Trophoblast cell (in vitro differentiated cells and primary cell): ENCODE data around the gene RRH.

ENCODE experiments used
- DNase-seq, 2 donors: peaks; one replicate each; pipeline ENCODE4 v3.0.0-alpha.2; 2016
- H2AFZ ChIP-seq: 2 replicates; pipeline ENCODE4 v1.6.1; 2013; ENCODE audit warnings: low read length, moderate library complexity, mild to moderate bottlenecking; ENCODE audit not compliant: insufficient read depth, poor library complexity
- H2AK5ac ChIP-seq: 2 replicates; pipeline ENCODE4 v1.6.1; 2013; ENCODE audit warnings: mild to moderate bottlenecking, low read length
- H2BK120ac ChIP-seq: 2 replicates; pipeline ENCODE4 v1.6.1; 2013; ENCODE audit warnings: low read length, mild to moderate bottlenecking, moderate library complexity; ENCODE audit not compliant: insufficient read depth, poor library complexity
- H2BK12ac ChIP-seq: 2 replicates; pipeline ENCODE4 v1.6.1; 2013; ENCODE audit warnings: mild to moderate bottlenecking, low read length, moderate library complexity
- H2BK5ac ChIP-seq: 2 replicates; pipeline ENCODE4 v1.6.1; 2013; ENCODE audit warnings: low read length, low read depth, moderate library complexity, mild to moderate bottlenecking; ENCODE audit not compliant: poor library complexity
- H3K14ac ChIP-seq: 2 replicates; pipeline ENCODE4 v1.6.1; 2013; ENCODE audit warnings: mild to moderate bottlenecking, low read length
- H3K18ac ChIP-seq: 2 replicates; pipeline ENCODE4 v1.6.1; 2013; ENCODE audit warnings: mild to moderate bottlenecking, low read length
- H3K23ac ChIP-seq: 2 replicates; pipeline ENCODE4 v1.6.1; 2013; ENCODE audit warnings: low read length
- H3K27ac ChIP-seq: 2 replicates; pipeline ENCODE4 v1.5.1; 2013; ENCODE audit warnings: low read depth, mild to moderate bottlenecking, inconsistent platforms, low read length, moderate library complexity
- H3K27me3 ChIP-seq: 2 replicates; pipeline ENCODE4 v1.6.1; 2013; ENCODE audit warnings: inconsistent platforms, mild to moderate bottlenecking, low read length, moderate library complexity; ENCODE audit not compliant: insufficient read depth
- H3K36me3 ChIP-seq, 2 experiments: 1 replicate in 1 of 2; 2 replicates in 1 of 2; pipeline ENCODE4 v1.6.1; 2013; ENCODE audit warnings: low read length in 2 of 2, mild to moderate bottlenecking in 2 of 2, moderate library complexity in 1 of 2; ENCODE audit not compliant: insufficient read depth in 2 of 2, control insufficient read depth in 1 of 2
- H3K4ac ChIP-seq: 2 replicates; pipeline ENCODE4 v1.6.1; 2013; ENCODE audit warnings: low read depth, mild to moderate bottlenecking, low read length, moderate library complexity
- H3K4me1 ChIP-seq, 2 experiments: 1 replicate in 1 of 2; 2 replicates in 1 of 2; pipeline ENCODE4 v1.6.1; 2013; ENCODE audit warnings: low read length in 2 of 2, mild to moderate bottlenecking in 2 of 2, moderate library complexity in 1 of 2; ENCODE audit not compliant: insufficient read depth in 2 of 2, control insufficient read depth in 1 of 2
- H3K4me2 ChIP-seq: 2 replicates; pipeline ENCODE4 v1.6.1; 2013; ENCODE audit warnings: inconsistent platforms, mild to moderate bottlenecking, low read length, moderate library complexity
- H3K4me3 ChIP-seq: 2 replicates; pipeline ENCODE4 v1.5.1; 2013; ENCODE audit warnings: mild to moderate bottlenecking, low read depth, low read length, inconsistent platforms
- H3K79me1 ChIP-seq: one replicate; pipeline ENCODE4 v1.6.1; 2013; ENCODE audit warnings: low read length
- H3K79me2 ChIP-seq: 2 replicates; pipeline ENCODE4 v1.6.1; 2013; ENCODE audit warnings: low read length, mild to moderate bottlenecking; ENCODE audit not compliant: control insufficient read depth, insufficient read depth, poor library complexity
- H3K9ac ChIP-seq: 2 replicates; pipeline ENCODE4 v1.6.1; 2013; ENCODE audit warnings: mild to moderate bottlenecking, low read length
- H3K9me3 ChIP-seq: 2 replicates; pipeline ENCODE4 v1.6.1; 2013; ENCODE audit warnings: low read depth, mild to moderate bottlenecking, control low read depth, inconsistent platforms, low read length; ENCODE audit not compliant: insufficient read depth
- H4K12ac ChIP-seq: 2 replicates; pipeline ENCODE4 v1.6.1; 2013; ENCODE audit warnings: low read depth, mild to moderate bottlenecking, low read length, moderate library complexity
- H4K8ac ChIP-seq: 2 replicates; pipeline ENCODE4 v1.6.1; 2013; ENCODE audit warnings: low read depth, mild to moderate bottlenecking, low read length, moderate library complexity
- H4K91ac ChIP-seq: one replicate; pipeline ENCODE4 v1.6.1; 2013; ENCODE audit warnings: low read depth, mild to moderate bottlenecking, low read length, moderate library complexity
- WGBS: extraction: QIAGEN DNeasy Blood & Tissue Kit; methylation state at CpG from one replicate; pipeline ENCODE4 v1.1.7; 2013; ENCODE audit warnings: missing lambda C conversion rate; ENCODE audit not compliant: insufficient read length, insufficient coverage; ENCODE audit errors: extremely low coverage; 5-methylcytosine and 5-hydroxymethylcytosine counted together

Gene RRH

GRCh38 chr4:109864134-109864533 is 36.4 kb downstream of the RRH start:
- Histone ChIP-seq H4K8ac (no peak overlapping the region), H3K9me3 (no peaks in the 10 kb centered on the region), H3K23ac (no peak overlapping the region), H3K27ac (no peak overlapping the region), H2BK120ac (no peak overlapping the region), H3K4me2 (no peak overlapping the region), H2BK5ac (no peak overlapping the region), H3K79me2 (no peaks in the 10 kb centered on the region), H4K12ac (no peak overlapping the region), H2BK12ac (no peak overlapping the region), H3K4me3 (no peak overlapping the region), H3K79me1 (no peaks in the 10 kb centered on the region), H3K14ac (no peak overlapping the region), H3K27me3 (no peaks in the 10 kb centered on the region), H3K4me1 (peaks cover 0 to 1% of the 10 kb centered on the region in 2 experiments), H4K91ac (no peak overlapping the region), H3K9ac (no peak overlapping the region), H2AK5ac (no peak overlapping the region), H3K36me3 (no peaks in the 10 kb centered on the region), H2AFZ (no peak overlapping the region), H3K18ac (no peak overlapping the region), H3K4ac (no peak overlapping the region)
- no peak for DNase-seq

GRCh38 chr4:109870061-109870460 is 42.3 kb downstream of the RRH start:
- Histone ChIP-seq H2AK5ac (no peak overlapping the region), H3K4me2 (no peak overlapping the region), H2BK120ac (no peak overlapping the region), H3K9ac (no peak overlapping the region), H3K79me1 (no peaks in the 10 kb centered on the region), H3K18ac (no peak overlapping the region), H4K8ac (no peak overlapping the region), H3K36me3 (no peaks in the 10 kb centered on the region), H2BK5ac (no peak overlapping the region), H3K9me3 (no peaks in the 10 kb centered on the region), H3K4me1 (peaks cover 0 to 1% of the 10 kb centered on the region in 2 experiments), H2AFZ (no peak overlapping the region), H3K4ac (no peak overlapping the region), H3K14ac (no peak overlapping the region), H3K79me2 (no peaks in the 10 kb centered on the region), H2BK12ac (no peak overlapping the region), H3K27ac (no peak overlapping the region), H3K4me3 (no peak overlapping the region), H3K23ac (no peak overlapping the region), H4K91ac (no peak overlapping the region), H4K12ac (no peak overlapping the region), H3K27me3 (no peaks in the 10 kb centered on the region)
- DNase-seq: no peak
- WGBS: no CpG with 5 or more reads among the region's 5 CpGs

GRCh38 chr4:109872065-109872464 is 44.3 kb downstream of the RRH start:
- no peaks in the 10 kb centered on the region for H3K79me1 ChIP-seq
- no peak overlapping the region for H2AK5ac ChIP-seq
- no peak overlapping the region for H3K4ac ChIP-seq
- no peak overlapping the region for H2BK5ac ChIP-seq
- no peak overlapping the region for H3K23ac ChIP-seq
- no peaks in the 10 kb centered on the region for H3K27me3 ChIP-seq
- no peak overlapping the region for H3K14ac ChIP-seq
- H3K9me3 ChIP-seq: peaks cover 4% of the 10 kb centered on the region
- no peak overlapping the region for H2BK120ac ChIP-seq
- H4K12ac ChIP-seq: no peak overlapping the region
- H3K4me1 ChIP-seq: peaks cover 0 to 1% of the 10 kb centered on the region in 2 experiments
- no peak overlapping the region for H4K8ac ChIP-seq
- H4K91ac ChIP-seq: no peak overlapping the region
- H3K36me3 ChIP-seq: no peaks in the 10 kb centered on the region
- H3K79me2 ChIP-seq: no peaks in the 10 kb centered on the region
- H2AFZ ChIP-seq: no peak overlapping the region
- no peak overlapping the region for H3K4me3 ChIP-seq
- WGBS: no CpG with 5 or more reads among the region's 2 CpGs
- no peak overlapping the region for H2BK12ac ChIP-seq
- no peak for DNase-seq
- H3K27ac ChIP-seq: no peak overlapping the region
- no peak overlapping the region for H3K4me2 ChIP-seq
- no peak overlapping the region for H3K9ac ChIP-seq
- no peak overlapping the region for H3K18ac ChIP-seq

- H3K4me3 ChIP-seq: no peak overlapping the region
- H3K4me2 ChIP-seq: no peak overlapping the region
- H4K91ac ChIP-seq: no peak overlapping the region
- no peak overlapping the region for H4K8ac ChIP-seq
- DNase-seq: no peak
- no peaks in the 10 kb centered on the region for H3K36me3 ChIP-seq
- H3K9ac ChIP-seq: no peak overlapping the region
- H3K27me3 ChIP-seq: no peaks in the 10 kb centered on the region
- H2AFZ ChIP-seq: no peak overlapping the region
- no peak overlapping the region for H3K23ac ChIP-seq
- H3K79me2 ChIP-seq: no peaks in the 10 kb centered on the region
- no peak overlapping the region for H4K12ac ChIP-seq
- no peak overlapping the region for H2BK120ac ChIP-seq
- no CpG with 5 or more reads among the region's 6 CpGs for WGBS
- H2AK5ac ChIP-seq: no peak overlapping the region
- no peak overlapping the region for H2BK5ac ChIP-seq
- no peak overlapping the region for H3K18ac ChIP-seq
- no peaks in the 10 kb centered on the region for H3K79me1 ChIP-seq
- H3K4me1 ChIP-seq: no peaks in the 10 kb centered on the region
- no peak overlapping the region for H2BK12ac ChIP-seq
- no peak overlapping the region for H3K27ac ChIP-seq
- no peak overlapping the region for H3K4ac ChIP-seq
- H3K14ac ChIP-seq: no peak overlapping the region
- H3K9me3 ChIP-seq: peaks cover 4% of the 10 kb centered on the region
Observed at GRCh38 chr4:109872950-109873656, 45.3 kb downstream of the RRH start.
